Fibroblast of skin of scalp (primary cell): Measurements from ENCODE around the gene GPAT3. TPM values are rescaled to one million over a fixed set of nuclear protein-coding genes. Genes with fewer than 3 reads are reported as not detected.
A peak's percentile ranks its signal among the peaks of the same experiment; 100 is the strongest.
"Not testable (repeated sequence)": the region's sequence is repeated elsewhere in the genome, so short reads cannot be mapped to it uniquely, and the experiment has no call there.

Experiments used
- DNase-seq: peaks from one replicate; pipeline ENCODE4 v3.0.0-alpha.2; 2013
- polyA plus RNA-seq, 2 experiments: library from polyadenylated mRNA; unstranded; fragments of 120-200 nt; gene quantifications; one replicate each; pipeline ENCODE4 v1.2.1, GENCODE V29; 2013; ENCODE audit not compliant: insufficient read length in 2 of 2

GPAT3 gene
- 0.17 TPM for polyA plus RNA-seq (2013, experiment 1 of 2; ENCODE audit: insufficient read length)
- 0.69 TPM for polyA plus RNA-seq (2013, experiment 2 of 2; ENCODE audit: insufficient read length)

- DNase-seq, result peak; percentile 27
Observed at GRCh38 chr4:83535520-83536361, at the start of gene GPAT3. Gene GPAT3 (plus strand): TSS chr4:83536108. CDS start chr4:83536623, 515 bp downstream.

DNA sequence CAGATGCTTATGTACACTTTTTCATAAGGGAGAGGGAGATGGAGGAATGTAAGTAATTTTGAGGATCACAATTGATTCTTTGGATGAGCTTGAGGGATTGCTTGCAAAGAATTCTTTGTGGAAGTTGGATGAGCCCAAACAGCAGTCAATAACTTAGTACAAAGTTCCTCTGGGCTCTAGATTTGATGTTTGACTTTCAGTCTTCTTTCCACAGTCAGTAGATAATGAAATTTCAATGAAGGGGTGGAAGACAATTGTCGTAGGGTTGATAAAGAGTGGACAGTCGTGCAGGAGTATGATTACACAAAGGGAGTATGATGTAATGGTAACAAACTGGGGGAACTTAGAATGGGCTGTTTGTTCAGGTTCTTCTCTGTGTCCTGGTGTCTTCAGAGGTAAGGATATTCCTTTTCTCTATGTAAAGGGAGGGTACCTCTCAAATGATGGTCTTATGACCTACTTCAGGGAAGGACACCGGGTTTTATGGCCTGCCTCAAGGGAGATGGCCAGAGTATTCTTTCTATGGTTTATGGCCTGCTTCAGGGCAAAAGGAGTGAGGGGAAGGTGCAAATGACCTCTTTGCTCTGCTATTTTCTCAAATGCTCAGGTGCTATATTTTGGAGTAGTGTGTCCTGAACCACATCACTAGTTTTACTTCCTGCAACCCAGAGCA, 49.3 kb upstream of the GPAT3 start:
- no peak for DNase-seq

GRCh38 chr4:83489711-83490326, 46.1 kb upstream of the GPAT3 start:
- no peak for DNase-seq

DNA sequence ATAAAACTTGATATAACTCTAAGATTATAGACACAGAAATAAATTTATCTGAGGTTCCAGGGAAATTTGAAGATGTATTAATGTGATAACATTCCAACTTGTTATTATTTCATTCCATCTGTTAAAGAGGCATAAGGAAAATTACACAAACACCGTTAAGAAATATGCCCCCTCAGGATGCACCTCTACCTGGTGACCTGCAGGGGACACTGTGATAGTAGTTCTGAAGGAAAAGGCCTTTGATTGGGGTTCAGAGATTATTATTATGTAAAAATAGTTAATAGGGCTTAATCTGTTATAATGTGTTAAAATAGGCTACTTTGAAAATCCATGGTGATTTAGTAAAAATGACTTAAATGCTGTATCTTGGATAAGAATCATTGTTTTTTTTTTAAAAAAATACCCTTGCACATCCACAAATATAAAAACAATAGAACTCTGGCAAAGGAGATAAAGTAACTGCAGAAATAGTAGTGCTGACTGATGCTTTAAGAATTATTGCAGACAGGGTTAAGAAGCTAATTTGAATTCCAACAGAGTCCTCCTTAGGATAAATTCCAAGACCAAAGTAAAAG, 44.9 kb upstream of the GPAT3 start:
- DNase-seq, result peak; percentile 13

- not testable (repeated sequence) for DNase-seq
Observed at GRCh38 chr4:83496085-83496917, 39.6 kb upstream of the GPAT3 start.

DNA sequence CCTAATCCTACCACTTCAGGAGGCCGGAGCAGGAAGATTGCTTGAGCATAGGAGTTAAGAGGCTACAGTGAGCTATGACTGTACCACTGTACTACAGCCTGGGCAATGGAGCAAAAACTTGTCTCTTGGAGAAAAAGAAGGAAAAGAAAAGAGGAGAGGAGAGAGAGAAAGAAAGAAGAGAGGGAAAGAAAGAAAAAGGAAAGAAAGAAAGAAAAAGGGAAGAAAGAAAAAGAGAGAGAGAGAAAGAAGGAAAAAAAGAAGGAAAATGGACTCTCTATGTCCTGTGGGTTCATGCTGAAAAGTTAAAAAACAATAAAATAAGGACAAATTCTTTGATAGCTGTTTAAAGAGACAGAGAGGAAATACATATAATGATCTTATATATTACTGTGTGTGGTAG, 37.7 kb upstream of the GPAT3 start:
- no peak for DNase-seq

GRCh38 chr4:83501671-83502070, 34.2 kb upstream of the GPAT3 start:
- DNase-seq, result not testable (repeated sequence)

GRCh38 chr4:83503974-83504373, 31.9 kb upstream of the GPAT3 start:
- DNase-seq, result no peak

DNA sequence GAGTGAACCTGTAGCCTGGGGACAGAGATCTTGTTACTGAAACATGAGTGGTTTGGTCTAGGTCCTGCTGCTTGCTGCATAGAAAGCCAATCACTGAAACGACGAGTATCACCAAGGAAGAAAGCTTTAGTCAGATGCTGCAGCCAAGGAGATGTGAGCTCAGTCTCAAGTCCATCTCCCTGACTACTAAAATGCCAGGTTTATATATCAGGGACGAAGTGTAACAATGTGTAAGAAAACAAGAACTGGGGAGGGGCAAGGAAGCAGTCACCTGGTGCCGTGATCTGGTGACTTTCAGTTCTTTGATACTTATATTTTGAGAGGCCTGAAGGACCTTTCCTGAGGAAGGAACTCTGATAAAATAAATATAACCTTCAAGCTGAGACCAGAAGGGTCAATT, 31.4 kb upstream of the GPAT3 start:
- DNase-seq, result no peak

GRCh38 chr4:83504996-83505395, 30.9 kb upstream of the GPAT3 start:
- no peak for DNase-seq

DNA sequence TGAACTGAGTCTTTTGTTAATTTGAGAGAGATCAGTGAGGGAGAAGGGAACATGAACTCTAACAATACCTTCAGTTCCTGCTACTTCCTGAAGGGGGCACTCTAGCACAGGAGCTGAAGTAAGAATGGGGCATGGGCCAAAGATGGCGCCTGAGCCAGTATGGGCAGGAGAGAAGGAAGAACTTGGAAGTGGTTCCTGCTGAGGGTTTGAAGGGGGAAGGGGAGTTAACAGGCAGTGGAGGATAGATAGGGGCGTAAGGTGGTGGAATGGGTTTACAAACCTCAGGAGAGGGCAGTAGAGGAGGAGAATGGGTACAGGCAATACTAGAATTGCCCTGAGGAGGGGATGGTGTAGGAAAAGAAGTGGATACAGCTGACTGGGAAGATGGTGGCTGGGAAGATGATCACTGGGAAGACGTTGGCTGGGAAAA, 26.7 kb upstream of the GPAT3 start:
- peak; percentile 52 for DNase-seq

DNA sequence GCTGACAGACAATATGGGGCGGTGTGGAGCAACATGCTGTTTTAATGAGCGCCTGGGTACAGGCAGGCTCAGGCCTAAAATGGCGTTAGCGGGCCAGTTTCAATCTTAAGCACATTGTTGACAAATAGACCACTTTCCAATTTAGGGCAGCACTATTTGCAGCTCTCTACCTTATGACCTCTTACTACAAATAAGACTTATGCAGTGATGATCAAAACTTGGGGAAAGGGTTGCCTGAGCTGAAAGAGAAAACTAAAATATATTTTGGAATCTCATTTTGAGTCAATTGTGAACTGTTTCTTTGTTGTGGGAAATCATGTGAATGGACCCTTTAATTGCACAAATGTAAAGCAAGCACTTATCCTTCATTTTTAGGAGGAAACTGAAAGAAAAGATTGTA, 25.5 kb upstream of the GPAT3 start:
- DNase-seq, result no peak

- peak; percentile 3 for DNase-seq
Observed at GRCh38 chr4:83516042-83516772, 19.7 kb upstream of the GPAT3 start.

DNA sequence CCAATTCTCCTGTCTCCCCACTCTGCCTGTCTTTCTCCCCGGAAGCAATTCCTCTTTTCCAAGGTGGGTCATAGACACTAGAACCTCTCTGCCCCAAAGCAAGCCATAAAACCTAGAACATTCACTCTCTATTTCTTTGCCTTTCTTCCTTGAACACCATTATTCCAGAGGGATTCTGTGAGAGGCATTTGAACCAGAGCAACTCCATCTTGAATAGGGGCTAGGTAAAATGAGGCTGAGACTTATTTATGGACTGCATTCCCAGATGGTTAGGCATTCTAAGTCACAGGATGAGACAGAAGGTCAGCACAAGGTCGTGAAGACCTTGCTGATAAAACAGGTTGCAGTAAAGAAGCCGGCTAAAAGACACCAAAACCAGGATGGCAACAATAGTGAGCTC, 13.7 kb upstream of the GPAT3 start:
- DNase-seq, result no peak

DNA sequence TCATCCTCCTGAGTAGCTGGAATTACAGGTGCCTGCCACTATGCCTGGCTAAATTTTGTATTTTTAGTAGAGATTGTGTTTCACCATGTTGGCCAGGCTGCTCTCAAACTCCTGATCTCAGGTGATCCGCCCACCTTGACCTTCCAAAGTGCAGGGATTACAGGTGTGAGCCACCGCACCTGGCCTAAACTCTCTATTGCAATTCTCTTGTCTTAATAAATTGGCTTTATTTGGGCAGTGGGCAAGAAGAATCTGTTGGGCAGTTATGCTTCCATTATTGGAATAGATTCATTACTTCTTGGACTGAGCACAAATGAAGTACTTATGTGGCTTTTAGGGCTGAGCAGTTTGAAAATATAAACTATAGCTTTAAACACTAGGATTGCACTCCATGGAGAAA, 8.2 kb upstream of the GPAT3 start:
- DNase-seq, result no peak

- no peak for DNase-seq
Observed at GRCh38 chr4:83536362-83537272, 709 bp downstream of the GPAT3 start.

- DNase-seq, result no peak
Observed at GRCh38 chr4:83542225-83542624, 6.3 kb downstream of the GPAT3 start.

DNA sequence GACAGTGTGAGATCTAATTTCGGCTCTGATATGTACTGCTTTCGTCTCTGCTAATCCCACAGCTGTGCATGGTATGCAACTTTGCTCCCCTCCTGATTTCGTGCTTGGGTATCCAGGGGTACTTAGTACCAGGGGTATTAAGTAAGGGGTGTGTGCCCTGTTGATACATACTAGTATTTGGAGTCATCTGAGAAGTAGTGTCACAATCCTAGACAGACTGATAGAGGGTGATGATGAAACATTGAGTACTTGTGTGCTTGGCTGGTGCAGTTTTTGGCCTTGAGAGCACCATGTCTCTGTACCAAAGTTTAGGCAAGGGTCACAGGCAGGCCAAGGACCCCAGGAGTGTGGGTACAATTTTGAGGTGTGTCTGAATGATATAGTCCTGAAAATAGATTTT, 10.9 kb downstream of the GPAT3 start:
- DNase-seq, result no peak

GRCh38 chr4:83548151-83548905, 12.4 kb downstream of the GPAT3 start:
- DNase-seq, result peak; percentile 92
